ENCODE data around the gene SND1. TPM values are rescaled to one million over a fixed set of nuclear protein-coding genes. Genes with fewer than 3 reads are reported as not detected.
"Not testable (repeated sequence)": the region's sequence is repeated elsewhere in the genome, so short reads cannot be mapped to it uniquely, and the experiment has no call there.

Gene SND1
- total RNA-seq, 1 experiment from 2014 or later = 274 TPM

GRCh38 chr7:127900732-127901685 lies 249.0 kb downstream of the SND1 start:
- Histone ChIP-seq H3K36me3 (ENCODE audit: control insufficient read depth, insufficient read depth, low read length) (no peaks in the 10 kb centered on the region), H3K9me3 (no peaks in the 10 kb centered on the region), H3K27me3 (replicated peaks; ENCODE audit: control insufficient read depth, insufficient read depth, low read length) (no peaks in the 10 kb centered on the region), H3K4me1 (peaks cover 47% of the 10 kb centered on the region), H3K4me3 (ENCODE audit: low read depth, low read length) (no peak overlapping the region)
- POLR2A ChIA-PET = no interaction called here
- Mint-ChIP-seq H3K4me3 (ENCODE audit: unreplicated experiment) (no peak overlapping the region), H3K27ac (ENCODE audit: unreplicated experiment) (peak overlapping the region; percentile 12), H3K27me3 (ENCODE audit: insufficient read depth, unreplicated experiment) (no peaks in the 10 kb centered on the region), H3K4me1 (ENCODE audit: low read depth, unreplicated experiment) (peaks cover 24% of the 10 kb centered on the region), H3K9me3 (ENCODE audit: unreplicated experiment) (no peaks in the 10 kb centered on the region), H3K36me3 (ENCODE audit: insufficient read depth, unreplicated experiment) (peaks cover 6% of the 10 kb centered on the region)
- DNase-seq = no peak
- BruUV-seq (replicated peaks) = no TSS peak
- CTCF ChIA-PET = no interaction called here
- intact Hi-C loops (cut with micrococcal nuclease; ENCODE audit: unreplicated experiment) = no loop called here
- TF ChIP-seq CTCF (IDR thresholded peaks at IDR 0.05; ENCODE audit: insufficient read depth in 1 of 2, low read depth in 1 of 2, low read length in 1 of 2, severe bottlenecking in 1 of 2, unreplicated experiment in 1 of 2) = no peak

- H3K27me3 ChIP-seq (replicated peaks; ENCODE audit: control insufficient read depth, insufficient read depth, low read length) = no peaks in the 10 kb centered on the region
- no peaks in the 10 kb centered on the region for H3K9me3 Mint-ChIP-seq (ENCODE audit: unreplicated experiment)
- CTCF ChIA-PET = no interaction called here
- H3K4me3 Mint-ChIP-seq (ENCODE audit: unreplicated experiment) = no peak overlapping the region
- H3K4me1 ChIP-seq = peaks cover 52% of the 10 kb centered on the region
- no peak overlapping the region for H3K4me3 ChIP-seq (ENCODE audit: low read depth, low read length)
- no peaks in the 10 kb centered on the region for H3K36me3 ChIP-seq (ENCODE audit: control insufficient read depth, insufficient read depth, low read length)
- peaks cover 24% of the 10 kb centered on the region for H3K4me1 Mint-ChIP-seq (ENCODE audit: low read depth, unreplicated experiment)
- TF ChIP-seq CTCF (IDR thresholded peaks at IDR 0.05; ENCODE audit: insufficient read depth in 1 of 2, low read depth in 1 of 2, low read length in 1 of 2, severe bottlenecking in 1 of 2, unreplicated experiment in 1 of 2) = no peak
- POLR2A ChIA-PET = no interaction called here
- BruUV-seq (replicated peaks) = no TSS peak
- H3K9me3 ChIP-seq = no peaks in the 10 kb centered on the region
- H3K27me3 Mint-ChIP-seq (ENCODE audit: insufficient read depth, unreplicated experiment) = no peaks in the 10 kb centered on the region
- H3K36me3 Mint-ChIP-seq (ENCODE audit: insufficient read depth, unreplicated experiment) = peaks cover 6% of the 10 kb centered on the region
- peak overlapping the region; percentile 56 for H3K27ac Mint-ChIP-seq (ENCODE audit: unreplicated experiment)
- DNase-seq = no peak
- intact Hi-C loops (cut with micrococcal nuclease; ENCODE audit: unreplicated experiment) = no loop called here
Measured at GRCh38 chr7:127901895-127902703, 250.1 kb downstream of the SND1 start.

GRCh38 chr7:127902753-127903152 lies 250.8 kb downstream of the SND1 start:
- H3K4me3 ChIP-seq (ENCODE audit: low read depth, low read length); intact Hi-C loops (cut with micrococcal nuclease; ENCODE audit: unreplicated experiment); H3K27ac Mint-ChIP-seq (ENCODE audit: unreplicated experiment); H3K36me3 ChIP-seq (ENCODE audit: control insufficient read depth, insufficient read depth, low read length); CTCF ChIA-PET; POLR2A ChIA-PET; BruUV-seq (replicated peaks); H3K9me3 Mint-ChIP-seq (ENCODE audit: unreplicated experiment); H3K27me3 ChIP-seq (replicated peaks; ENCODE audit: control insufficient read depth, insufficient read depth, low read length); H3K9me3 ChIP-seq; H3K4me3 Mint-ChIP-seq (ENCODE audit: unreplicated experiment); H3K36me3 Mint-ChIP-seq (ENCODE audit: insufficient read depth, unreplicated experiment); H3K27me3 Mint-ChIP-seq (ENCODE audit: insufficient read depth, unreplicated experiment); DNase-seq: not testable (repeated sequence)
- H3K4me1 ChIP-seq = peaks cover 59% of the 10 kb centered on the region
- peaks cover 29% of the 10 kb centered on the region for H3K4me1 Mint-ChIP-seq (ENCODE audit: low read depth, unreplicated experiment)
